ENCODE measurements around the gene THSD8. TPM values are rescaled to one million over a fixed set of nuclear protein-coding genes. Genes with fewer than 3 reads are reported as not detected.

The THSD8 gene
- total RNA-seq, 1 donor from 2014 or later, result 34.7 TPM

DNA sequence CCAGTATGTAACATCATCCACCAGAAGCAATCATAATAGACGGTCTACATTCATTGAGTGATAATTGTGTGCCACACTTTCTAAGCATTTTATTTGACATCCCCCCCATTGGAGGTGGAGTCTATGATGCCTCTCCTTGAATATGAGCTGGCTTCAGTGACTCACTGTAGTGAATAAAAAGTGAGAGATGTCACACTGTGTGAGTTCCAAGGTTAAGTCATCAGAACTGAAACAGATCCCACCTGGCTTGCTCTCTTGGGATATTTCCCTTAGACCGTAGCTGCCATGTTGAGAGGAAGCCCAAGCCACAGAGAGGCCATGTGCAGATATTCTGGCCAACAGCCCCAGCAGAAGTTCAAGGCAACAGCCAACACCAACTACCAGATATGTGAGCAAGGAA, 19.9 kb downstream of the THSD8 start:
- Mint-ChIP-seq H3K9me3 (peaks cover 3% of the 10 kb centered on the region), H3K27me3 (ENCODE audit: low read depth) (peaks cover 16% of the 10 kb centered on the region), H3K4me1 (peaks cover 4% of the 10 kb centered on the region), H3K27ac (ENCODE audit: unreplicated experiment) (no peak overlapping the region), H3K4me3 (no peak overlapping the region), H3K36me3 (ENCODE audit: low read depth) (no peaks in the 10 kb centered on the region)
- TF ChIP-seq, protein P1, sequence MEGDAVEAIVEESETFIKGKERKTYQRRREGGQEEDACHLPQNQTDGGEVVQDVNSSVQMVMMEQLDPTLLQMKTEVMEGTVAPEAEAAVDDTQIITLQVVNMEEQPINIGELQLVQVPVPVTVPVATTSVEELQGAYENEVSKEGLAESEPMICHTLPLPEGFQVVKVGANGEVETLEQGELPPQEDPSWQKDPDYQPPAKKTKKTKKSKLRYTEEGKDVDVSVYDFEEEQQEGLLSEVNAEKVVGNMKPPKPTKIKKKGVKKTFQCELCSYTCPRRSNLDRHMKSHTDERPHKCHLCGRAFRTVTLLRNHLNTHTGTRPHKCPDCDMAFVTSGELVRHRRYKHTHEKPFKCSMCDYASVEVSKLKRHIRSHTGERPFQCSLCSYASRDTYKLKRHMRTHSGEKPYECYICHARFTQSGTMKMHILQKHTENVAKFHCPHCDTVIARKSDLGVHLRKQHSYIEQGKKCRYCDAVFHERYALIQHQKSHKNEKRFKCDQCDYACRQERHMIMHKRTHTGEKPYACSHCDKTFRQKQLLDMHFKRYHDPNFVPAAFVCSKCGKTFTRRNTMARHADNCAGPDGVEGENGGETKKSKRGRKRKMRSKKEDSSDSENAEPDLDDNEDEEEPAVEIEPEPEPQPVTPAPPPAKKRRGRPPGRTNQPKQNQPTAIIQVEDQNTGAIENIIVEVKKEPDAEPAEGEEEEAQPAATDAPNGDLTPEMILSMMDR (conservative IDR thresholded peaks at IDR 0.05), result no peak
- no peak for DNase-seq (ENCODE audit: low read depth, low spot score)

DNA sequence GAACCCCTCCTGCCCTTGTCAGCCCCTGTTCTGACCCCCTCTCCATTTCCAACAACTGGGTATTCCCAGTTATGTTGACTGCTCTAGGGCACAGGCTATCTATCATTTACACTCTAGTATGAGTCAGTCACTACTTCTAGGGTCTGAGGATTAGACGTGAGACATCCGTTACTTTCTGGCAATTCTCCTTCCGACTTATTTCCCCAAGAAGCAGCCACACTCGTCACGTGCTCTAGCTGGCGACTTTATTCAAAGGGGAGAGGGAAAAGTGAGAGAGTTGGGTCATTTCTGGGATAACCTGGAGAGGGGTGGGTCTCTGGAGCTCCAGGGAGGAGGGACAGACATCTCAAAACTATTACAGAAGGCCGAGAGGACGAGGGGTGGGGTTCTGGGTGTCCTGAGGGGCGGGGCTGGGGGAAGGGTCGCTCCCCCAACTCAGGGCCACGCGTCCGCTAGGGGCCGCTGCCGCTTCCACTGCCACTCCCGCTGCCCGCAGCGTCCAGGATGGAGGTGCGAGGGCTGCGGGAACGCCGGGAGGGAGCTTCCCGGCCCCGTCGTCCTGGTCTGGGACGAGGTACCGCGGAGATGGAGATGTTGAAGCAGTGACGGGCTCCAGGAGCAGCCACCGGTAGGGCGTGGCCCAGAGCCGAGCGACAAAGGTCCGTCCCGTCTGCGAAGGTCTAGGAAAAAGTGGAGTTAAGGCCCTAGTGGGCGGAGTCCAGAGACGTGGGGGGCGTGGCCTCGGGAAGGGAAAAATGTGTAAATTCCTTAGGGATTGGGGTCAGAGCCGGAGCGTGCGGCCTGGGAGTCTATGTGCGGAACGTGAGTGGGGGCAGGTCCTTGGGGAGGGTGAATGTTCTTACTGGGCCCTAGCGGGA, 23.6 kb downstream of the THSD8 start:
- Mint-ChIP-seq H3K9me3 (peaks cover 3% of the 10 kb centered on the region), H3K27me3 (ENCODE audit: low read depth) (peaks cover 43% of the 10 kb centered on the region), H3K4me3 (no peak overlapping the region), H3K27ac (ENCODE audit: unreplicated experiment) (no peak overlapping the region), H3K4me1 (peaks cover 4% of the 10 kb centered on the region), H3K36me3 (ENCODE audit: low read depth) (no peaks in the 10 kb centered on the region)
- TF ChIP-seq, protein P1 (conservative IDR thresholded peaks at IDR 0.05), result peak; percentile 68
- peak; percentile 68 for DNase-seq (ENCODE audit: low read depth, low spot score)

DNA sequence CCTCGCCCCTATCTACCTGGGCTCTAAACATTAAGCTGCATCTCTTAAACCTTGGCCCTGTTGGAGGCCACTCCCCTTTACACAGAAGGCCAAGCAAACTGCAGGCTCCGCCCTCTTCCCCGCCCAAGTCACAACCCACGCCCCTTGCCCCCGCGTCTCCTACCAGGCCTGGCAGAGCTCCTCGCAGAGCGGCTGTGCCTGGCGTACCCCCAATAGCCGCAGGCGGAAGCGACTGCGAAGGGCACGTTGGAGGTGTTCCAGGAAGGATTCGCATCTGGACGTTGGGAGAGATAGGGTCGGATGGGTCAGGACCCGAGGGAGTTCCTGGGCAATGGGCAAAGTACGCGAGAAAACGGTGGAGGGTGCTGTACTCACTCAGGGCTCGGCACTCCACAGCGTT, 26.6 kb downstream of the THSD8 start:
- H3K9me3 Mint-ChIP-seq, result no peaks in the 10 kb centered on the region
- H3K27ac Mint-ChIP-seq (ENCODE audit: unreplicated experiment), result no peak overlapping the region
- no peak overlapping the region for H3K4me3 Mint-ChIP-seq
- peaks cover 73% of the 10 kb centered on the region for H3K27me3 Mint-ChIP-seq (ENCODE audit: low read depth)
- H3K4me1 Mint-ChIP-seq, result peaks cover 13% of the 10 kb centered on the region
- no peaks in the 10 kb centered on the region for H3K36me3 Mint-ChIP-seq (ENCODE audit: low read depth)
- TF ChIP-seq, protein P1 (conservative IDR thresholded peaks at IDR 0.05), result no peak
- no peak for DNase-seq (ENCODE audit: low read depth, low spot score)

DNA sequence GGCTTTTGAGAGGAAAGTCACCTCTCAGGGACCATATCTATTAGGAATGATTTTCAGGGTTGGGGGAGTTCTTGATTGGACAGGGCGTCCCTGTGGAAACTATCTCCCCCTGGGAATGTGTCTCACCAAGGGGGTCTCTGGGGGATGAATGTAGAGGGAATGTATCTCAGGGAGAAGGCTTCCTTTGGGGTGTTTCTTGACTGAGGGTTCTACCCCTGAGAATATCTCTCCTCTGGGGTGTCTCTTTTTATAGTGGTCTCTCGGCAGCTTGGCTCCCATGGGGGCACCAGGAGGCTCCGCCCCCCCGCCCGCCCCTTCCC, 31.5 kb downstream of the THSD8 start:
- H3K4me1 Mint-ChIP-seq, result peaks cover 23% of the 10 kb centered on the region
- peak overlapping the region; percentile 76 for H3K4me3 Mint-ChIP-seq
- H3K9me3 Mint-ChIP-seq, result no peaks in the 10 kb centered on the region
- H3K36me3 Mint-ChIP-seq (ENCODE audit: low read depth), result no peaks in the 10 kb centered on the region
- DNase-seq (ENCODE audit: low read depth, low spot score), result no peak
- peaks cover 91% of the 10 kb centered on the region for H3K27me3 Mint-ChIP-seq (ENCODE audit: low read depth)
- H3K27ac Mint-ChIP-seq (ENCODE audit: unreplicated experiment), result no peak overlapping the region
- TF ChIP-seq, protein P1 (conservative IDR thresholded peaks at IDR 0.05), result no peak

DNA sequence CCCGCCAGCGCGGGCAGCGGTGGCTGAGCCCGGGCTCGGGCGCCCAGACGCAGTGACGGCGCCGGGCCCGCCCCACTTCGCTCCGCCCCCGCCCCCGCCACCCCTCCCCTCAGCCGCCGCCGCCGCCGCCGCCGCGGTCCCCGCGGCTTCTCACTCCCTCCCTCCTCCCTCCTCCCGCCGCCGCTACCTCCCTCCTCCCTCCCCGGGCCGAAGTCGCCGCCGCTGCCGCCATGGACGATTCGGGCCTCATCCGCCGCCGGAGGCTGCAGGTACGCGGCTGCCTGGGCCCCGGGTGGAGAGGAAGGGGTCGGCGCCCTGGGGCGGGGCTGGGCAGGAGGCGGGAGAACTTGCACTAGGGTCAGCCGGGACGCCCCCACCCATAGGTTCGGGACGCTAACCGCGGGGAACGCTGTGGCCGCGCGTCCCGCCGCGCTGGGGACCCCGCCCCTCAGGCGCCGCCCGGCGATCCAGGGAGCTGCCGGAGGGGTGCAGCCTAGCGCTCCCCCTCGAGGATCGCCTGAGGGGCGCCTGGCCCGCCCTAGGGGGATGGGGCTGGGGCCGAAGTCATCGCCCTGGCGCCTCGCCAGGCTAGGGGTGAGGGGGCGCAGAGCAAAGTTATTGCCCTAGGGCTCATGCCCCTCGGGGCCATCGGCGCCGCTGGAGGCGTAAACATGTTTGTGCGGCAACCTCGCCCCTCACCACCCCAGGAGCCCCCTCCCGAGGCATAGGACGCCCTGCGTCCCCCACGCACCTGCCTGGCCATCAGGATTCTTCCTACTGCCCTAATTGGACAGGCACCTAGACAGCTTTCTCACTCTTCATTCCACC, 32.1 kb downstream of the THSD8 start:
- H3K4me1 Mint-ChIP-seq, result peaks cover 24% of the 10 kb centered on the region
- no peaks in the 10 kb centered on the region for H3K9me3 Mint-ChIP-seq
- DNase-seq (ENCODE audit: low read depth, low spot score), result peak; percentile 43
- TF ChIP-seq, protein P1 (conservative IDR thresholded peaks at IDR 0.05), result no peak
- H3K27ac Mint-ChIP-seq (ENCODE audit: unreplicated experiment), result no peak overlapping the region
- H3K27me3 Mint-ChIP-seq (ENCODE audit: low read depth), result peaks cover 89% of the 10 kb centered on the region
- no peaks in the 10 kb centered on the region for H3K36me3 Mint-ChIP-seq (ENCODE audit: low read depth)
- H3K4me3 Mint-ChIP-seq, result peak overlapping the region; percentile 51

Measured in neural crest cell (in vitro differentiated cells).